H9 (cell line): Measurements from ENCODE around the gene APC. TPM values are rescaled to one million over a fixed set of nuclear protein-coding genes. Genes with fewer than 3 reads are reported as not detected.

ENCODE experiments used
- DNase-seq: peaks from one replicate; pipeline ENCODE4 v3.0.0-alpha.2; 2017
- H2AFZ ChIP-seq: one replicate; pipeline ENCODE4 v1.6.1; 2013; ENCODE audit warnings: mild to moderate bottlenecking, low read length, control low read depth, moderate library complexity
- H2AK5ac ChIP-seq: 2 replicates; pipeline ENCODE4 v1.6.1; 2013; ENCODE audit warnings: low read length, control low read depth, mixed read lengths; ENCODE audit not compliant: insufficient read length
- H2BK120ac ChIP-seq: one replicate; pipeline ENCODE4 v1.6.1; 2013; ENCODE audit warnings: low read depth, mild to moderate bottlenecking, low read length, control low read depth, inconsistent platforms; ENCODE audit not compliant: poor library complexity, severe bottlenecking
- H2BK12ac ChIP-seq: 2 replicates; pipeline ENCODE4 v1.6.1; 2013; ENCODE audit warnings: low read length, control low read depth, mixed read lengths, low read depth; ENCODE audit not compliant: insufficient read length
- H2BK15ac ChIP-seq: 2 replicates; pipeline ENCODE4 v1.6.1; 2013; ENCODE audit warnings: low read depth, low read length, control low read depth
- H2BK20ac ChIP-seq: one replicate; pipeline ENCODE4 v1.6.1; 2013; ENCODE audit warnings: low read depth, mild to moderate bottlenecking, low read length, control low read depth, inconsistent platforms; ENCODE audit not compliant: poor library complexity, severe bottlenecking
- H2BK5ac ChIP-seq: 2 replicates; pipeline ENCODE4 v1.6.1; 2013; ENCODE audit warnings: low read length, control low read depth, mixed read lengths; ENCODE audit not compliant: insufficient read length
- H3K14ac ChIP-seq: 2 replicates; pipeline ENCODE4 v1.6.1; 2013; ENCODE audit warnings: low read length, control low read depth; ENCODE audit not compliant: insufficient read depth
- H3K18ac ChIP-seq: 2 replicates; pipeline ENCODE4 v1.6.1; 2013; ENCODE audit warnings: low read depth, mild to moderate bottlenecking, mixed read lengths, low read length, control low read depth; ENCODE audit not compliant: insufficient read length
- H3K23ac ChIP-seq: 2 replicates; pipeline ENCODE4 v1.6.1; 2013; ENCODE audit warnings: low read length, control low read depth, mixed read lengths, low read depth; ENCODE audit not compliant: insufficient read length
- H3K23me2 ChIP-seq: 2 replicates; pipeline ENCODE4 v1.6.1; 2013; ENCODE audit warnings: low read depth, mild to moderate bottlenecking, mixed read lengths, low read length, control low read depth; ENCODE audit not compliant: insufficient read length, poor library complexity, severe bottlenecking
- H3K27ac ChIP-seq: 2 replicates; pipeline ENCODE4 v1.5.1; 2013; ENCODE audit warnings: low read length, control low read depth, mixed read lengths, low read depth; ENCODE audit not compliant: insufficient read length
- H3K27me3 ChIP-seq: 2 replicates; pipeline ENCODE4 v1.6.1; 2013; ENCODE audit warnings: low read length, control low read depth, inconsistent platforms; ENCODE audit not compliant: insufficient read depth
- H3K4ac ChIP-seq: 2 replicates; pipeline ENCODE4 v1.6.1; 2013; ENCODE audit warnings: low read depth, mild to moderate bottlenecking, control low read depth, inconsistent platforms, low read length, moderate library complexity
- H3K4me1 ChIP-seq: 2 replicates; pipeline ENCODE4 v1.6.1; 2013; ENCODE audit warnings: low read length, control low read depth, inconsistent platforms; ENCODE audit not compliant: insufficient read depth
- H3K4me2 ChIP-seq: 2 replicates; pipeline ENCODE4 v1.6.1; 2013; ENCODE audit warnings: low read length, control low read depth, mixed read lengths; ENCODE audit not compliant: insufficient read length, insufficient read depth
- H3K56ac ChIP-seq: 2 replicates; pipeline ENCODE4 v1.6.1; 2013; ENCODE audit warnings: low read depth, mild to moderate bottlenecking, mixed read lengths, low read length, control low read depth; ENCODE audit not compliant: insufficient read length
- H3K79me1 ChIP-seq: 2 replicates; pipeline ENCODE4 v1.6.1; 2013; ENCODE audit warnings: low read depth, mild to moderate bottlenecking, moderate library complexity, low read length, control low read depth, inconsistent platforms; ENCODE audit not compliant: insufficient read depth, poor library complexity, severe bottlenecking
- H3K79me2 ChIP-seq: 2 replicates; pipeline ENCODE4 v1.6.1; 2013; ENCODE audit warnings: low read length, control low read depth, inconsistent platforms; ENCODE audit not compliant: insufficient read depth
- H3K9ac ChIP-seq: 2 replicates; pipeline ENCODE4 v1.6.1; 2013; ENCODE audit warnings: low read length, control low read depth, mixed read lengths; ENCODE audit not compliant: insufficient read length; ENCODE audit errors: extremely low read depth
- H3K9me3 ChIP-seq: one replicate; pipeline ENCODE4 v1.6.1; 2013; ENCODE audit warnings: low read depth, low read length, inconsistent platforms; ENCODE audit not compliant: control insufficient read depth
- H3T11ph ChIP-seq: one replicate; pipeline ENCODE4 v1.6.1; 2013; ENCODE audit warnings: mild to moderate bottlenecking, low read length, control low read depth, inconsistent platforms
- H4K20me1 ChIP-seq: one replicate; pipeline ENCODE4 v1.6.1; 2013; ENCODE audit not compliant: control insufficient read depth, insufficient read length, insufficient read depth
- H4K5ac ChIP-seq: 2 replicates; pipeline ENCODE4 v1.6.1; 2013; ENCODE audit warnings: low read depth, mild to moderate bottlenecking, mixed read lengths, low read length, control low read depth; ENCODE audit not compliant: insufficient read length
- H4K8ac ChIP-seq: replicated peaks from 2 replicates; pipeline ENCODE4 v1.6.1; 2013; ENCODE audit warnings: low read length, control low read depth, mixed read lengths, low read depth; ENCODE audit not compliant: insufficient read length
- H4K91ac ChIP-seq: 2 replicates; pipeline ENCODE4 v1.6.1; 2013; ENCODE audit warnings: low read depth, mild to moderate bottlenecking, moderate library complexity, mixed read lengths, low read length, control low read depth; ENCODE audit not compliant: insufficient read length
- H3K27ac Mint-ChIP-seq, 3 experiments: 2 replicates in 2 of 3; 3 replicates in 1 of 3; pipeline ENCODE4 v1.8.0; 2020 to 2021; ENCODE audit warnings: mixed read lengths in 3 of 3, mild to moderate bottlenecking in 1 of 3, moderate library complexity in 1 of 3
- H3K27me3 Mint-ChIP-seq: 2 replicates; pipeline ENCODE4 v1.8.0; 2021; ENCODE audit warnings: low read depth, mild to moderate bottlenecking, moderate library complexity, mixed read lengths
- H3K36me3 Mint-ChIP-seq, 3 experiments: 2 replicates in 2 of 3; 3 replicates in 1 of 3; pipeline ENCODE4 v1.8.0; 2020 to 2021; ENCODE audit warnings: low read depth in 3 of 3, mixed read lengths in 3 of 3; ENCODE audit not compliant: insufficient read depth in 1 of 3
- H3K4me1 Mint-ChIP-seq, 2 experiments: 2 replicates each; pipeline ENCODE4 v1.8.0; 2020; ENCODE audit warnings: mixed read lengths in 2 of 2
- H3K4me3 Mint-ChIP-seq, 2 experiments: 2 replicates in 1 of 2; 3 replicates in 1 of 2; pipeline ENCODE4 v1.8.0; 2020 to 2021; ENCODE audit warnings: mild to moderate bottlenecking in 2 of 2, mixed read lengths in 2 of 2, moderate library complexity in 1 of 2
- H3K9me3 Mint-ChIP-seq, 2 experiments: 2 replicates in 1 of 2; 3 replicates in 1 of 2; pipeline ENCODE4 v1.8.0; 2020; ENCODE audit warnings: mild to moderate bottlenecking in 2 of 2, mixed read lengths in 2 of 2, moderate library complexity in 1 of 2
- WGBS: extraction: QIAGEN DNeasy Blood & Tissue Kit; methylation state at CpG from one replicate; pipeline ENCODE4 v1.1.7; 2013; ENCODE audit warnings: missing lambda C conversion rate, low lambda C conversion rate, mixed read lengths; ENCODE audit not compliant: insufficient read length; ENCODE audit errors: extremely low coverage; 5-methylcytosine and 5-hydroxymethylcytosine counted together
- total RNA-seq: library from RNA; stranded (reverse); gene quantifications from 2 replicates; pipeline ENCODE4 v1.2.1, GENCODE V29; 2021
- TF ChIP-seq, protein P1 (sequence below): fragments of 200-600 bp; sonication (generic); conservative IDR thresholded peaks from 3 replicates; pipeline ENCODE4 v1.8.0; 2021; ENCODE audit warnings: antibody characterized with exemption, mild to moderate bottlenecking

APC gene
- total RNA-seq, 1 experiment from 2014 or later, result 29.3 TPM

- H4K5ac ChIP-seq, result no peak overlapping the region
- peaks cover 5% of the 10 kb centered on the region for H3K27me3 Mint-ChIP-seq
- H3K4ac ChIP-seq, result no peak overlapping the region
- H2BK20ac ChIP-seq, result no peak overlapping the region
- no peak for DNase-seq
- peaks cover 47 to 80% (median 59%) of the 10 kb centered on the region in 3 experiments for H3K36me3 Mint-ChIP-seq
- no peak overlapping the region for H2BK15ac ChIP-seq
- TF ChIP-seq, protein P1, sequence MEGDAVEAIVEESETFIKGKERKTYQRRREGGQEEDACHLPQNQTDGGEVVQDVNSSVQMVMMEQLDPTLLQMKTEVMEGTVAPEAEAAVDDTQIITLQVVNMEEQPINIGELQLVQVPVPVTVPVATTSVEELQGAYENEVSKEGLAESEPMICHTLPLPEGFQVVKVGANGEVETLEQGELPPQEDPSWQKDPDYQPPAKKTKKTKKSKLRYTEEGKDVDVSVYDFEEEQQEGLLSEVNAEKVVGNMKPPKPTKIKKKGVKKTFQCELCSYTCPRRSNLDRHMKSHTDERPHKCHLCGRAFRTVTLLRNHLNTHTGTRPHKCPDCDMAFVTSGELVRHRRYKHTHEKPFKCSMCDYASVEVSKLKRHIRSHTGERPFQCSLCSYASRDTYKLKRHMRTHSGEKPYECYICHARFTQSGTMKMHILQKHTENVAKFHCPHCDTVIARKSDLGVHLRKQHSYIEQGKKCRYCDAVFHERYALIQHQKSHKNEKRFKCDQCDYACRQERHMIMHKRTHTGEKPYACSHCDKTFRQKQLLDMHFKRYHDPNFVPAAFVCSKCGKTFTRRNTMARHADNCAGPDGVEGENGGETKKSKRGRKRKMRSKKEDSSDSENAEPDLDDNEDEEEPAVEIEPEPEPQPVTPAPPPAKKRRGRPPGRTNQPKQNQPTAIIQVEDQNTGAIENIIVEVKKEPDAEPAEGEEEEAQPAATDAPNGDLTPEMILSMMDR, result no peak
- H3K27ac Mint-ChIP-seq, result no peak overlapping the region
- no peak overlapping the region for H2AK5ac ChIP-seq
- H4K8ac ChIP-seq, result no peak overlapping the region
- H3K4me1 Mint-ChIP-seq, result peaks cover 13 to 19% of the 10 kb centered on the region in 2 experiments
- no peaks in the 10 kb centered on the region for H3K9me3 ChIP-seq
- no peak overlapping the region for H3K27ac ChIP-seq
- WGBS, result no CpG with 5 or more reads among the region's 3 CpGs
- H3K23ac ChIP-seq, result no peak overlapping the region
- H3K18ac ChIP-seq, result no peak overlapping the region
- H3K27me3 ChIP-seq, result no peaks in the 10 kb centered on the region
- H3K56ac ChIP-seq, result no peak overlapping the region
- no peak overlapping the region for H3T11ph ChIP-seq
- H2BK120ac ChIP-seq, result no peak overlapping the region
- H3K9ac ChIP-seq, result no peak overlapping the region
- H3K14ac ChIP-seq, result no peak overlapping the region
- no peaks in the 10 kb centered on the region for H3K4me1 ChIP-seq
- peaks cover 17% of the 10 kb centered on the region; the same call in 1 of the 2 replicates for H3K79me2 ChIP-seq
- H4K91ac ChIP-seq, result no peak overlapping the region
- H4K20me1 ChIP-seq, result no peaks in the 10 kb centered on the region
- H3K4me3 Mint-ChIP-seq, result no peak overlapping the region
- no peak overlapping the region for H3K4me2 ChIP-seq
- no peak overlapping the region for H2BK12ac ChIP-seq
- peaks cover 4% of the 10 kb centered on the region for H3K23me2 ChIP-seq
- peaks cover 3% of the 10 kb centered on the region for H3K79me1 ChIP-seq
- peaks cover 0 to 4% of the 10 kb centered on the region in 2 experiments; a peak in 2 of 5 replicates for H3K9me3 Mint-ChIP-seq
- H2BK5ac ChIP-seq, result no peak overlapping the region
- H2AFZ ChIP-seq, result no peak overlapping the region
These were observed 127.4 kb downstream of the APC start for GRCh38 chr5:112865128-112865527.
